ENCODE results near the gene MSH5.

GRCh38 chr6:31691078-31691463, 48.7 kb upstream of the MSH5 start:
- no peak for TF ChIP-seq CTCF (IDR thresholded peaks at IDR 0.05)
- no peak for TF ChIP-seq SIN3A (IDR thresholded peaks at IDR 0.05; ENCODE audit: borderline replicate concordance, insufficient read depth, low read depth, low read length)
- no peak for TF ChIP-seq REST (IDR thresholded peaks at IDR 0.05; ENCODE audit: insufficient read depth in 1 of 2, low read depth in 2 of 2, low read length in 1 of 2)
- TF ChIP-seq POLR2AphosphoS5 (IDR thresholded peaks at IDR 0.05; ENCODE audit: low read depth, low read length), result no peak

Data from Panc1 (cell line).